HL-60 (cell line): ENCODE data around the gene R3HCC1L.

ENCODE experiments used
- DNase-seq, 2 experiments: peaks; one replicate each; pipeline ENCODE4 v3.0.0-alpha.2; 2010 to 2020; ENCODE audit warnings: low read depth in 1 of 2, low spot score in 1 of 2
- H3K27ac ChIP-seq: fragments of 250-450 bp; sonication (Bioruptor Pico); replicated peaks from 2 replicates; pipeline ENCODE4 v1.5.1; 2020; ENCODE audit warnings: mild to moderate bottlenecking, moderate library complexity
- H3K27me3 ChIP-seq: fragments of 250-450 bp; sonication (Bioruptor Pico); 2 replicates; pipeline ENCODE4 v1.5.1; 2021; ENCODE audit warnings: mild to moderate bottlenecking, moderate library complexity; ENCODE audit not compliant: insufficient read depth, poor library complexity, severe bottlenecking
- H3K4me3 ChIP-seq: replicated peaks from 2 replicates; pipeline ENCODE4 v1.5.1; 2011; ENCODE audit warnings: mild to moderate bottlenecking, control low read depth, low read length; ENCODE audit not compliant: insufficient read depth
- GABPA ChIP-seq: IDR thresholded peaks from 2 replicates; pipeline ENCODE4 v1.6.1; 2012; ENCODE audit warnings: low read depth
- POLR2AphosphoS5 ChIP-seq: IDR thresholded peaks from 2 replicates; pipeline ENCODE4 v1.6.1; 2012; ENCODE audit warnings: low read depth
- SPI1 ChIP-seq: IDR thresholded peaks from 2 replicates; pipeline ENCODE4 v1.6.1; 2012; ENCODE audit warnings: low read depth, mild to moderate bottlenecking, borderline replicate concordance
- TF ChIP-seq, protein P1 (sequence below): IDR thresholded peaks from one replicate; pipeline ENCODE4 v1.5.1; 2011; ENCODE audit warnings: low read length, control low read depth, inconsistent platforms; ENCODE audit not compliant: insufficient read depth
- TF ChIP-seq, protein P2 (sequence below): IDR thresholded peaks from 2 replicates; pipeline ENCODE4 v1.6.1; 2012; ENCODE audit warnings: low read depth; ENCODE audit not compliant: insufficient replicate concordance

R3HCC1L gene

DNA sequence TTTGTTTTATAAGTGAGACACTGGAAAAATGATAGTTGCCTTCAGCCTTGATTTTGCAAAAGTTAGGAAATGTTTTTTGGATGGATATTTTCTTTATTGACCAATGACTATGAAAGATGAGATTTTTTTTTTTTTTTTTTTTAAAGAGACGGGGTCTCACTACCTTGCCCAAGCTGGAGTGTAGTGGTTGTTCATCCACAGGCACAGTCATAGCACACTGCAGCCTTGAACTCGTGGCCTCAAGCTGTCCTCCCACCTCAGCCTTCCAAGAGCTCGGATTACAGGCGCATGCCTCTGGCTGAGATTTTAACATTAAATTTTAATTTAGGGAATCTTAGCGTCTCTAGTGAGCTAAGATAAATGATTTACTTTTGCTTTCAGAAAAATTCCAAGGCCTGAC lies 67.3 kb downstream of the R3HCC1L start:
- no peak for DNase-seq
- Histone ChIP-seq H3K27ac (no peak overlapping the region), H3K4me3 (no peak overlapping the region), H3K27me3 (no peaks in the 10 kb centered on the region)
- no peak for TF ChIP-seq GABPA
- TF ChIP-seq, protein P1, sequence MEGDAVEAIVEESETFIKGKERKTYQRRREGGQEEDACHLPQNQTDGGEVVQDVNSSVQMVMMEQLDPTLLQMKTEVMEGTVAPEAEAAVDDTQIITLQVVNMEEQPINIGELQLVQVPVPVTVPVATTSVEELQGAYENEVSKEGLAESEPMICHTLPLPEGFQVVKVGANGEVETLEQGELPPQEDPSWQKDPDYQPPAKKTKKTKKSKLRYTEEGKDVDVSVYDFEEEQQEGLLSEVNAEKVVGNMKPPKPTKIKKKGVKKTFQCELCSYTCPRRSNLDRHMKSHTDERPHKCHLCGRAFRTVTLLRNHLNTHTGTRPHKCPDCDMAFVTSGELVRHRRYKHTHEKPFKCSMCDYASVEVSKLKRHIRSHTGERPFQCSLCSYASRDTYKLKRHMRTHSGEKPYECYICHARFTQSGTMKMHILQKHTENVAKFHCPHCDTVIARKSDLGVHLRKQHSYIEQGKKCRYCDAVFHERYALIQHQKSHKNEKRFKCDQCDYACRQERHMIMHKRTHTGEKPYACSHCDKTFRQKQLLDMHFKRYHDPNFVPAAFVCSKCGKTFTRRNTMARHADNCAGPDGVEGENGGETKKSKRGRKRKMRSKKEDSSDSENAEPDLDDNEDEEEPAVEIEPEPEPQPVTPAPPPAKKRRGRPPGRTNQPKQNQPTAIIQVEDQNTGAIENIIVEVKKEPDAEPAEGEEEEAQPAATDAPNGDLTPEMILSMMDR = no peak

DNA sequence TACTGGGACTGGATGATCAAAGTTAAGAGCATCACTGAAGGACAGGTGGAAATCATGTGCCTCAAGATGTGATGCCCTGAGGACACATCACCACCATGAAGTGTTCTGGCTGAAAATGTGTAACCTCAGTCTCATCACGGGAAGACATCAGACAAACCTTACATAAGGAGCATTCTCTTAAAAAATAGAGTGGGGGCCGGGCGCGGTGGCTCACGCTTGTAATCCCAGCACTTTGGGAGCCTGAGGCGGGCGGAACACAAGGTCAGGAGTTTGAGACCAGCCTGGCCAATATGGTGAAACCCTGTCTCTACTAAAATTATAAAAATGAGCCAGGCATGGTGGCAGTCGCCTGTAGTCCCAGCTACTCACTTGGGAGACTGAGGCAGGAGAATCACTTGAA lies 67.9 kb downstream of the R3HCC1L start:
- H3K27ac ChIP-seq = no peak overlapping the region
- H3K27me3 ChIP-seq = no peaks in the 10 kb centered on the region
- no peak overlapping the region for H3K4me3 ChIP-seq
- TF ChIP-seq, protein P2, sequence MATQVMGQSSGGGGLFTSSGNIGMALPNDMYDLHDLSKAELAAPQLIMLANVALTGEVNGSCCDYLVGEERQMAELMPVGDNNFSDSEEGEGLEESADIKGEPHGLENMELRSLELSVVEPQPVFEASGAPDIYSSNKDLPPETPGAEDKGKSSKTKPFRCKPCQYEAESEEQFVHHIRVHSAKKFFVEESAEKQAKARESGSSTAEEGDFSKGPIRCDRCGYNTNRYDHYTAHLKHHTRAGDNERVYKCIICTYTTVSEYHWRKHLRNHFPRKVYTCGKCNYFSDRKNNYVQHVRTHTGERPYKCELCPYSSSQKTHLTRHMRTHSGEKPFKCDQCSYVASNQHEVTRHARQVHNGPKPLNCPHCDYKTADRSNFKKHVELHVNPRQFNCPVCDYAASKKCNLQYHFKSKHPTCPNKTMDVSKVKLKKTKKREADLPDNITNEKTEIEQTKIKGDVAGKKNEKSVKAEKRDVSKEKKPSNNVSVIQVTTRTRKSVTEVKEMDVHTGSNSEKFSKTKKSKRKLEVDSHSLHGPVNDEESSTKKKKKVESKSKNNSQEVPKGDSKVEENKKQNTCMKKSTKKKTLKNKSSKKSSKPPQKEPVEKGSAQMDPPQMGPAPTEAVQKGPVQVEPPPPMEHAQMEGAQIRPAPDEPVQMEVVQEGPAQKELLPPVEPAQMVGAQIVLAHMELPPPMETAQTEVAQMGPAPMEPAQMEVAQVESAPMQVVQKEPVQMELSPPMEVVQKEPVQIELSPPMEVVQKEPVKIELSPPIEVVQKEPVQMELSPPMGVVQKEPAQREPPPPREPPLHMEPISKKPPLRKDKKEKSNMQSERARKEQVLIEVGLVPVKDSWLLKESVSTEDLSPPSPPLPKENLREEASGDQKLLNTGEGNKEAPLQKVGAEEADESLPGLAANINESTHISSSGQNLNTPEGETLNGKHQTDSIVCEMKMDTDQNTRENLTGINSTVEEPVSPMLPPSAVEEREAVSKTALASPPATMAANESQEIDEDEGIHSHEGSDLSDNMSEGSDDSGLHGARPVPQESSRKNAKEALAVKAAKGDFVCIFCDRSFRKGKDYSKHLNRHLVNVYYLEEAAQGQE = no peak
- TF ChIP-seq POLR2AphosphoS5 (no peak), SPI1 (no peak), GABPA (no peak)
- TF ChIP-seq, protein P1 = no peak
- no peak for DNase-seq

DNA sequence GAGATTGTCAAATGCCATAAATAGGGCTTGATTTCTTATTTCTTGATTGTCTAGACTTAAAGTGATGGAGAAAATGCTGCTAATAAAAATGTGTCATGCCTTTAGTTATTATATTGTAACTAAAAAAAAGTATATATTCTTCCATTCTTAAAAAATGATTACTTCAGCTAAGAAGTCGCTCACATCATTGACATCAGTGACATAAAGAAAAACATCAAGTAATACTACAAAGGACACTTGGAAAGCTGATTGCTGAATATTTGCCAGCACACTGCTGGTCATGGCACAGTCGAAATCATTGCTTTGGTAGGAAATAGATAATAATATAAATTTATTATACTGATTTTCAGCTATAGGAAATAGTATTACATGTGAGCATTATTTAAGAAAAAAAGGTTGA lies 70.9 kb downstream of the R3HCC1L start:
- no peaks in the 10 kb centered on the region for H3K27me3 ChIP-seq
- no peak for DNase-seq
- no peak overlapping the region for H3K27ac ChIP-seq
- no peak overlapping the region for H3K4me3 ChIP-seq
- TF ChIP-seq GABPA (no peak), SPI1 (no peak), POLR2AphosphoS5 (no peak)
- TF ChIP-seq, protein P1 = no peak
- TF ChIP-seq, protein P2 = no peak

DNA sequence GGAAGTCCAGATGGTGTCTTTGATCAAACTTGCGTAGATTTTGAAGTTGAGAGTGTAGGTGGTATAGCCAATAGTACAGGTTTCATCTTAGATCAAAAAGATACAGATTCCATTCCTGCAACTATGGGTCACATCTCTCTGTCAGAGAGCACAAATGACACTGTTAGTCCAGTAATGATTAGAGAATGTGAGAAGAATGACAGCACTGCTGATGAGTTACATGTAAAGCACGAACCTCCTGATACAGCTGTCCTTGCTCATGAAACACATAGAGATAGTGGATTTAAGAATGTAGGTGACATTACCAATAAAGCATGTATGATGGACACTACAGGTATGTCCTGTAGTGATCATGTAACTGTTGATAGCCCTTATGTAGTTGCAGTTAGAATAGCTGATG lies 74.5 kb downstream of the R3HCC1L start:
- no peak overlapping the region for H3K27ac ChIP-seq

More for the DNA sequence above, 74.5 kb downstream of the R3HCC1L start:
- TF ChIP-seq SPI1 = no peak
- no peak for TF ChIP-seq GABPA
- no peak for TF ChIP-seq POLR2AphosphoS5
- TF ChIP-seq, protein P2 = no peak
- TF ChIP-seq, protein P1 = no peak
- Histone ChIP-seq H3K27me3 (no peaks in the 10 kb centered on the region), H3K4me3 (no peak overlapping the region)
- DNase-seq = no peak
